GM18498 (cell line): ENCODE measurements around the gene DENND4A.
"Not testable (repeated sequence)": the region's sequence is repeated elsewhere in the genome, so short reads cannot be mapped to it uniquely, and the experiment has no call there.

ENCODE experiments used
- ATAC-seq: cut with Tn5 transposase; IDR thresholded peaks from one replicate; pipeline ENCODE4 v1.9.1; 2021; ENCODE audit warnings: mild to moderate bottlenecking, moderate library complexity; ENCODE audit not compliant: unreplicated experiment

DENND4A gene

DNA sequence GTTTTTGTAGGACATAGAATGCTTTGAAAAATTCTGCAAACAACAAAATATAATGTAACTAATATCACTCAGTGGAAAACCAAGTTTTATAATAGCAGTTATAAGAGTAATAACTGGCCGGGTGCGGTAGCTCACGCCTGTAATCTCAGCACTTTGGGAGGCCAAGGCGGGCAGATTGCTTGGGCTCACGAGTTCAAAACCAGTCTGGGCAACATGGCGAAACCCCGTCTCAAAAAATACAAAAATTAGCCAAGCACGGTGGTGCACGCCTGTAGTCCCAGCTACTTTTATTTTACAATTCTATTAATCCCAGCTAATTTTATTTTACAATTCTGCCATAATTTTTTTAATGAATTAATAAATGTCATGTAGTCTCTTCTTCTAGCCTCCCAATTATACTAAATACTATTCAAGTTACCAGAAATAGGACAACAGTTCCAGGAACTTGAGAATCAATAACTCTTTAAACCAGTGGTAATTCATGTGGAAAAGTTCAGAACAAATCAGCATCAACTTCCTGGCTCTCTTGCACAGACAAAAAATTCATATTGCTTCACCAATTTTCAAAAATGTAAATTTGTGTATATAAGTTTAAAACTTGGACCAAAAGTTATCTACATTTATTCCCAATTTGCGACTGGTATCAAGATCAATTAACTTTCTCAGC, 2.2 kb downstream of the DENND4A start:
- no peak for ATAC-seq

DNA sequence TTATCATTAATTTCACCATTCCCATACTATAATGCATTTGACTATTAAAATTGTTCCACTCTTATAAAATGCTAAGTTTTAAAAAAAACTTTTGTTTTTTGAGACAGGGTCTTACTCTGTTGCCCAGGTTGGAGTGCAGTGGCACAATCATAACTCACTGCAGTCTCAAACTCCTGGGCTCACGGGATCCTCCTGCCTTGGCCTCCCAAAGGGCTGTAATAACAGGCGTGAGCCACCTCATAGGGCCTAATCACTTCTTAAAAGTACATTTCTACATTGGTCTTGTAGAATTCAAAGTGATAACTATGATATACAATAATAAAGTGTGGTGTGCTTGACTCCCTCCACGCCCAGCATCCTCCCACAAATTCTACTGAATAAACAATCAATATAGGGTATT, 3.0 kb downstream of the DENND4A start:
- no peak for ATAC-seq

DNA sequence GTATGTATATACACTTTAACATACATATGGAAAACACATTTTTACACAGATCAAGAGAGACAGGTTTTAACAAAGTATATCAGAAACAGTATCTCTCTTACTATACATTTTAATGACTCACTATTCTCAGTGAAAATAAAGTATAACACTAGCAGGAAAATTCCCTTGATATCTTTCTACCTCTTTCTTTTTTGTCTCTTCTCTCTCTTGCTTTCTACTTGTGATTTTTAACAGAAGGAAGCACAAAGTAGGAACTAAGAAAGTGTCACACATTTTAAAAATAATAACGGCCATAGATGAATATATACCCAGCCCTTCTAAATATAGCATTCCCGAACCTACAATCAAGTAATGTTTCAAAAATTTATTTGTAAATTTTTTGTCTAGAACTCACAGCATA, 4.8 kb downstream of the DENND4A start:
- ATAC-seq, result no peak

DNA sequence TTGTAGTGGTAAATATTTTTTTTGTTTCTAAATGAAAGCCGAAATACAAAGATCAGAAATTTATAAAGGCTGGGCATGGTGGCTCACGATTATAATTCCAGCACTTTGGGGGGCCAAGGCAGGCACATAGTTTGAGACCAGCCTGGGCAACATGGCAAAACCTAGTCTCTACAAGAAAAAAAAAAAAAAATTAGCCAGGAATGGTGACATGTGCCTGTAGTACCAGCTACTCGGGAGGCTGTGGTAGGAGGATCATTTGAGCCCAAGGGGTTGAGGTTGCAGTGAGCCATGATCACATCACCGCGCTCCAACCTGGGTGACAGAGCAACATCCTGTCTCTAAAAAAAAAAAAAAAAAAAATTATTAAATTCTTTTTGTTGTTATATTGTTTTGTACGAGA, 6.9 kb downstream of the DENND4A start:
- no peak for ATAC-seq

DNA sequence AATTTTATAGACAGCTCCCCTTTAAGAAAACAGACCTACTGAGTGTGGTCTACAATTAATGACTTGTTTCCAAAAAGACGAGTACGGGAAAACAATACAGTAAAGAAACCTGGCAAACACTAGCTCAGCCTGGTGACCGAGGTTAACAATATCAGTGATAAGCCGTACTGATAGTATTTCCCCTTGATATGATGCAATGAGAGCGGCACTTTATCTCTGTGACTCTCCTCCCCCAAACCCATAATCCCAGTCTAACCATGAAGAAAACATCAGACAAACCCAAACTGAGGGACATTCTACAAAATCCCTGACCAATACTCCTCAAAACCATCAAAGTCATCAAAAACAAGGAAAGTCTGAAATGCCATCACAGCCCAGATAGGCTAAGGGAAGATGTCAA, 8.2 kb downstream of the DENND4A start:
- no peak for ATAC-seq

GRCh38 chr15:65782096-65782495, 10.0 kb downstream of the DENND4A start:
- no peak for ATAC-seq

- ATAC-seq, result not testable (repeated sequence)
Observed at GRCh38 chr15:65778701-65779100, 13.4 kb downstream of the DENND4A start.

- no peak for ATAC-seq
Observed at GRCh38 chr15:65778269-65778668, 13.8 kb downstream of the DENND4A start.

DNA sequence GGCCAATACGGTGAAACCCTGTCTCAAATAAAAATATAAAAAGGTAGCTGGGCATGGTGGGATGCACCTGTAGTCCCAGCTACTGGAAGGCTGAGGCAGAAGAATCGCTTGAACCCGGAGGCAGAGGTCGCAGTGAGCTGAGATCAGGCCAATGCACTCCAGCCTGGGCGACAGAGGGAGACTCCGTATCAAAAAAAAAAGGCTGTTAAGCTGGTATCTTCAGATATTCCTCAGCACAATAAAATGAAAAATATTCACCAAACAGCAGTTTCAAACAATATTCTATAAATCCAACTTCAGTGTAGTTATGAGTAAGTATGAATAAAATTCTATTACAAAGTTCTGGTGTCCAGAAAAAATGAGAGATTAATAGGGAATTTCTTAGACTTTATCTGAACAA, 14.2 kb downstream of the DENND4A start:
- no peak for ATAC-seq

DNA sequence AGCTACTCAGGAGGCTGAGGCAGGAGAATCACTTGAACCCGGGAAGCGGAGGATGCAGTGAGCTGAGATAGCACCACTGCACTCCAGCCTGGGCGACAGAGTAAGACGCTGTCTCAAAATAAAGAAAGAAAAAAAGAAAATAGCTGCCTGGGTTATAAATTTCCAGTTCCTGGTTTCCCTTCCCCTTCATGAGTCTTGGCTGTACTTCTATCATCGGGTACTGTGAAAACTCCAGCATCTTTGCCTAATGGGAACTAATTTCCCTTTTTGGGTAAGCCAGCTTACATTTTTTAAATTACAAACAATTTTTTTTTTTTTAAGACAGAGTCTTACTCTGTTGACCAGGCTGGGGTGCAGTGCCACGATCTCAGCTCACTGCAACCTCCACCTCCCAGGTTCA, 15.0 kb downstream of the DENND4A start:
- no peak for ATAC-seq

- no peak for ATAC-seq
Observed at GRCh38 chr15:65773386-65774111, 18.5 kb downstream of the DENND4A start.

DNA sequence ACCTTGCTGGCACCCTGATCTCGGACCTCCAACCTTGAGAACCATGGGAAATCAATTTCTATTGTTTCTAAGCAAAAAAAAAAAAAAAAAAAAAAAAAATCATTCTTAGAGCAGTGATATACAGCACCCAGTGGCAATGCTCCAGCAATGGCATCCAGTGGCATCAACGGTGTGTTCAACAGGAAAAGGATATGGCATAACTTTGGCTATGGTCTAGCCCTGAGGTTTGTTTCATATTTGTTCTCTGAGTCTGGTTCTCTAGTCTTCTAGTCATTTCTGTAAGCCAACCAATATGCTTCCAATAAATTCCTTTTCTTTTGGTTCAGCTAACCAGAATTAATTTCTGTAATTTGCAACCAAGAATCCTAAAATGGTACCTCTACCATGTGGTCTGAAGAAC, 19.2 kb downstream of the DENND4A start:
- no peak for ATAC-seq

DNA sequence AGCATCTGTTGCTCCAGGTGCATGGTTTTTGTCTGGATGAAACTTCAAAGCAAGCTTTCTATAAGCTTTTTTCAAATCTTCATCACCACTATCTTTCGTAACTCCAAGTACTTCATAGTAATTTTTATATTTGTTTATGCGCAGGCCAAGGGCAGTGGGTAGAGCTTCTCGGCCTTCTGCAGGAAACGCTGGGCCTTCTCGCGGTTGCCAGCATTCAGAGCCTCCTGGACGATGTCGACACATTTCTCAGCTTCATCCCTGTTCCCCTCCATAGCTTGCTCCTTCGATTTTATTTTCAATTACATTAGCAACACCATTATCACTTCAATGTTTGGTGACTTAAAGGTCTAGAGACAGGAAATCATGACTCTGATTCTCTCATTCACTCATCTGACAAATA, 20.2 kb downstream of the DENND4A start:
- ATAC-seq, result no peak

DNA sequence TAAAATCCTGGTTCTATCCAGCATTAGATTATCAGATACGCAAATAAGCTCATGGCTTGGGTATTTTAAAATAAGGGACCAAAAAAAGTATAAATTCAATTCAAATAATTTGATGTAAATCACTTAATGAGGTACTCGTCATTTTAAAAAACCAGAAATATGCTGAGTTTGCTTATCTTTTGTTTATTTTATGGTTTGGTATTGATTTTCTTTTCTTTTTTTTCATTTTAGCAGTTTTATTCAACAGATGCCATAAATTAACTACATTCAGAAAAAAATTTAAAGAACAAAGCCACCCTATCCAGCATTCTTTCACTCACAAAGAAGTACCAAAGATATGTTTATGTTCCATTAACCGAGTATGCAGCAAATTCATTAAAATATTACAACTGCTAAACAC, 22.6 kb downstream of the DENND4A start:
- no peak for ATAC-seq

DNA sequence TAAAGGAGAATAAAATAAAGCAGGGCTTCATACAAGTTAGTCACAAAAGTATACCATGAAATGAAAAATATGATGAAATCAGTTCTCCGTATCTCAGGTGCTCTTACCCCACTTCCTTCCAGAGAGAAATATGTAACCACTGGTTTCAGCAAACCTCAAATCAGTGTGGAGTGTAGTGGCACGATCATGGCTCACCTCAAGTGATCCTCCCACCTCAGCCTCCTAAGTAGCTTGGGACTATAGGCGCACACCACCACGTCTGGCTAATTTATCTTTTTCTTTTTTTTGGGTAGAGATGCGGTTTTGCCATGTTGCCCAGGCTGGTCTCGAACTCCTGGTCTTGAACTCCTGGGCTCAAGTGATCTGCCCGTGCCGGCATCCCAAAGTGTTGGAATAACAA, 24.2 kb downstream of the DENND4A start:
- no peak for ATAC-seq

GRCh38 chr15:65767264-65767595, 24.9 kb downstream of the DENND4A start:
- ATAC-seq, result no peak

DNA sequence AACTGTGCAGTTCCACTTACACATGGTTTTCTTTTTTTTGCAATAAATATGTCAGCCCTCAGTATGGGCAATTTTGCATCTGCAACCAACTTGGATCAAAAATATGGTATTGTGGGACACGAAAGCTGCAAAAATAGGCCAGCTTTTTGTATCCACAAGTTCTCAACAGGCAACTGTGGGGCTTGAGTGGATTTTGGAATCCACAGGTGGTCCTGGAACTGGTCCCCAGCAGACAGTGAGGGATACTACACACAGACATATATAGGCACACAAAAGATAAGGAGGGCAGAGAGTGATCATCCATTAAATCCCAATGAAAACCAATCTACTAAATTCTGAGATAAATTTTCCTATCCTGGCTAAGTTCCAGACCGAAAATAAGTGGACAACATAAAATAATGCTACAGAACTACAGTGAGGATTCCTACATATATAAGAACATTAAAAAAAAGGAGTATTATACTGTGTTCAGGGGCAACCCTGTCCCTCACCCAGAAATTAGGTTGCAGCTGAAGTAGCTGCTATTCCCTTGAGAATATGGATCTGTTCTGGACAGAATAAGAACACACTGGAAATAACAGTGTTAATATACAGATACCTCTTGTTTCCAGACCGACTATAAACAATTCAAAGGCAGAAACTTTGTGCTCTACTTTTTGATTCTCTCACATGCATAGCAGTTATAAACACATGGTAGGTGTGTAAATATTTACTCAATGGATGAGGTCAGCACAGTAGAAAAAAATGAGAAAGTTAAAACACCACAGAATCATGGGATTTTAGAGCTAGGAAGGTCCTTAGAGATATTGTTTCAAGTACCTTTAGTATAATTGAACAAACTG, 25.4 kb downstream of the DENND4A start:
- ATAC-seq, result no peak

- ATAC-seq, result no peak
Observed at GRCh38 chr15:65765106-65765505, 27.0 kb downstream of the DENND4A start.

DNA sequence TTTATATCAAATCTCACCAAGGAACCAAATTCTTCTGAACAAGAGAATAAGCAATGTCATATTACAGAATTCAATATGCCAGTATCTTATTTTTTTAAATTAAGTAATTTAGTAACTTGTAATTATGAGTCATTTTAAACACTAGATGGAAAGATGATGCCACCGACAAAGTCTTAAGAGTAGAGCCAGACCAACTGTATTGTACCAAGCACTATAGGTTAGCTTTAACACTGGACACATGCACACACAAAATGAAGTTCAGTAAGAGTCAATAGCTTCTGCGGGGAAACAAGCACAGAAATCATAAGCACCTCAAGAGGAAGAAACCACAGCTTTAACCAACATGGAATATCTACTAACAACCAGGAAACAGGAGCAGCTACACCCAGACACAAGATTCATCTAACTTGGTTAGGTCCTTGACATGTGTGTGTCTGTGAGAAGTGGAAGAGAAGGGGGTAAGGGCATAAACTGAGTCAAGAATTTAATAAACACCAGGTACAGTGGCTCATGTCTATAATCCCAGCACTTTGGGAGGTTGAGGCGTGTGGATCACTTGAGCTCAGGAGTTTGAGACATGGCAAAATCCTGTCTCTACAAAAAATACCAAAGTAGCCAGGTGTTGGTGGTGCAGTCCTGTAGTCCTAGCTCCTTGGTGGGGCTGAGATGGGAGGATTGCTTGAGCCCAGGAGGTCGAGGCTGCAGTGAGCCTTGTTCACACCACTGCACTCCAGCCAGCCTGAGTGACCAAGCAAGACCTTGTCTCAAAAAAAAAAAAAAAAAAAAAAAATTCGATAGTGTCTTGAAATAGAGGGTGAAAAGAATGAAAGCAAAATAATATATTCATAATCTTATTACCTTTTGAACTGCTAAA, 28.9 kb downstream of the DENND4A start:
- ATAC-seq, result no peak

GRCh38 chr15:65762399-65762798, 29.7 kb downstream of the DENND4A start:
- no peak for ATAC-seq
